Suprapubic skin (tissue), 4 donors: ENCODE results near the gene PMEPA1. TPM values are rescaled to one million over a fixed set of nuclear protein-coding genes. Genes with fewer than 3 reads are reported as not detected.

Experiments
- DNase-seq, 2 donors: peaks; one replicate each; pipeline ENCODE4 v3.0.0-alpha.2; 2019; ENCODE audit warnings: low spot score in 2 of 2
- H3K27ac ChIP-seq: fragments of 200-600 bp; sonication (generic); one replicate; pipeline ENCODE4 v1.5.1; 2019
- H3K27me3 ChIP-seq: fragments of 200-600 bp; sonication (generic); one replicate; pipeline ENCODE4 v1.5.1; 2019
- H3K36me3 ChIP-seq: fragments of 200-600 bp; sonication (generic); one replicate; pipeline ENCODE4 v1.5.1; 2019
- H3K4me1 ChIP-seq: fragments of 200-600 bp; sonication (generic); one replicate; pipeline ENCODE4 v1.5.1; 2019
- H3K4me3 ChIP-seq: fragments of 200-600 bp; sonication (generic); one replicate; pipeline ENCODE4 v1.5.1; 2019; ENCODE audit warnings: mild to moderate bottlenecking
- H3K9me3 ChIP-seq: fragments of 200-600 bp; sonication (generic); one replicate; pipeline ENCODE4 v1.5.1; 2019
- CTCF ChIP-seq, 2 donors: fragments of 200-600 bp in 1 of 2; fragments of 450-650 bp in 1 of 2; sonication (generic) in 1 of 2; IDR thresholded peaks; one replicate each; pipeline ENCODE4 v1.5.1; 2016 to 2019; ENCODE audit warnings: antibody characterized with exemption in 2 of 2, mild to moderate bottlenecking in 1 of 2, moderate library complexity in 1 of 2
- EP300 ChIP-seq: sonication (generic); formaldehyde crosslinking; IDR thresholded peaks from one replicate; pipeline ENCODE4 v1.6.1; 2017; ENCODE audit warnings: antibody characterized with exemption
- POLR2A ChIP-seq, 2 donors: fragments of 450-650 bp; IDR thresholded peaks; one replicate each; pipeline ENCODE4 v1.6.1; 2017; ENCODE audit warnings: antibody characterized with exemption in 2 of 2, mild to moderate bottlenecking in 2 of 2, moderate library complexity in 2 of 2
- POLR2AphosphoS5 ChIP-seq, 3 donors: sonication (generic); formaldehyde crosslinking; IDR thresholded peaks; one replicate each; pipeline ENCODE4 v1.6.1; 2017; ENCODE audit warnings: antibody characterized with exemption in 3 of 3
- WGBS: methylation state at CpG from one replicate; pipeline ENCODE4 v1.1.5; 2018; 5-methylcytosine and 5-hydroxymethylcytosine counted together
- total RNA-seq, 4 donors: library from RNA; depleted of rRNA; stranded (reverse); fragments of >200 nt; gene quantifications; one replicate each; pipeline ENCODE4 v1.1.0, GENCODE V29; 2016

PMEPA1 gene
- total RNA-seq, 4 donors from 2014 or later = 9.5 to 20.4 (median 16.2) TPM

GRCh38 chr20:57682184-57683101 is 27.4 kb downstream of the PMEPA1 start:
- TF ChIP-seq POLR2A (IDR thresholded peaks at IDR 0.05) = no peak
- no peak for TF ChIP-seq EP300
- no peak for TF ChIP-seq POLR2AphosphoS5 (IDR thresholded peaks at IDR 0.05)
- no peak for TF ChIP-seq CTCF (IDR thresholded peaks at IDR 0.05)
- WGBS = 71% methylated on average over 28 of the region's 28 CpGs
- no peaks in the 10 kb centered on the region for H3K27me3 ChIP-seq
- no peak for DNase-seq
- no peaks in the 10 kb centered on the region for H3K36me3 ChIP-seq
- H3K9me3 ChIP-seq = no peaks in the 10 kb centered on the region
- H3K4me1 ChIP-seq = peaks cover 56% of the 10 kb centered on the region
- H3K4me3 ChIP-seq = no peak overlapping the region
- H3K27ac ChIP-seq = no peak overlapping the region

GRCh38 chr20:57680934-57681914 is 28.6 kb downstream of the PMEPA1 start:
- Histone ChIP-seq H3K36me3 (no peaks in the 10 kb centered on the region), H3K9me3 (no peaks in the 10 kb centered on the region), H3K4me3 (no peak overlapping the region), H3K27ac (no peak overlapping the region), H3K27me3 (no peaks in the 10 kb centered on the region), H3K4me1 (peaks cover 45% of the 10 kb centered on the region)
- no peak for DNase-seq
- TF ChIP-seq CTCF (IDR thresholded peaks at IDR 0.05) = no peak
- TF ChIP-seq POLR2AphosphoS5 (IDR thresholded peaks at IDR 0.05) = no peak
- no peak for TF ChIP-seq EP300
- TF ChIP-seq POLR2A (IDR thresholded peaks at IDR 0.05) = no peak
- 88% methylated on average over 12 of the region's 24 CpGs for WGBS

GRCh38 chr20:57680131-57680716 is 29.6 kb downstream of the PMEPA1 start:
- 57% methylated on average over 12 of the region's 12 CpGs for WGBS
- Histone ChIP-seq H3K4me1 (peaks cover 35% of the 10 kb centered on the region), H3K9me3 (no peaks in the 10 kb centered on the region), H3K36me3 (no peaks in the 10 kb centered on the region), H3K27me3 (no peaks in the 10 kb centered on the region), H3K4me3 (no peak overlapping the region), H3K27ac (no peak overlapping the region)
- no peak for TF ChIP-seq EP300
- TF ChIP-seq POLR2AphosphoS5 (IDR thresholded peaks at IDR 0.05) = no peak
- TF ChIP-seq CTCF (IDR thresholded peaks at IDR 0.05) = no peak
- TF ChIP-seq POLR2A (IDR thresholded peaks at IDR 0.05) = no peak
- no peak for DNase-seq

- TF ChIP-seq POLR2A (IDR thresholded peaks at IDR 0.05) = no peak
- no peak for TF ChIP-seq EP300
- TF ChIP-seq POLR2AphosphoS5 (IDR thresholded peaks at IDR 0.05) = no peak
- no peak for TF ChIP-seq CTCF (IDR thresholded peaks at IDR 0.05)
- Histone ChIP-seq H3K4me3 (no peak overlapping the region), H3K27me3 (no peaks in the 10 kb centered on the region), H3K36me3 (no peaks in the 10 kb centered on the region), H3K4me1 (peaks cover 24% of the 10 kb centered on the region), H3K9me3 (no peaks in the 10 kb centered on the region), H3K27ac (no peak overlapping the region)
- no peak for DNase-seq
- 70% methylated on average over 5 of the region's 6 CpGs for WGBS
These were observed 30.7 kb downstream of the PMEPA1 start for GRCh38 chr20:57679113-57679512.
